HG02885 (cell line): ENCODE results near the gene CACNA1A.
"Not testable (repeated sequence)": the region's sequence is repeated elsewhere in the genome, so short reads cannot be mapped to it uniquely, and the experiment has no call there.

Experiments used
- ATAC-seq: cut with Tn5 transposase; IDR thresholded peaks from one replicate; pipeline ENCODE4 v1.9.1; 2021; ENCODE audit warnings: mild to moderate bottlenecking; ENCODE audit not compliant: unreplicated experiment, poor library complexity

CACNA1A gene

DNA sequence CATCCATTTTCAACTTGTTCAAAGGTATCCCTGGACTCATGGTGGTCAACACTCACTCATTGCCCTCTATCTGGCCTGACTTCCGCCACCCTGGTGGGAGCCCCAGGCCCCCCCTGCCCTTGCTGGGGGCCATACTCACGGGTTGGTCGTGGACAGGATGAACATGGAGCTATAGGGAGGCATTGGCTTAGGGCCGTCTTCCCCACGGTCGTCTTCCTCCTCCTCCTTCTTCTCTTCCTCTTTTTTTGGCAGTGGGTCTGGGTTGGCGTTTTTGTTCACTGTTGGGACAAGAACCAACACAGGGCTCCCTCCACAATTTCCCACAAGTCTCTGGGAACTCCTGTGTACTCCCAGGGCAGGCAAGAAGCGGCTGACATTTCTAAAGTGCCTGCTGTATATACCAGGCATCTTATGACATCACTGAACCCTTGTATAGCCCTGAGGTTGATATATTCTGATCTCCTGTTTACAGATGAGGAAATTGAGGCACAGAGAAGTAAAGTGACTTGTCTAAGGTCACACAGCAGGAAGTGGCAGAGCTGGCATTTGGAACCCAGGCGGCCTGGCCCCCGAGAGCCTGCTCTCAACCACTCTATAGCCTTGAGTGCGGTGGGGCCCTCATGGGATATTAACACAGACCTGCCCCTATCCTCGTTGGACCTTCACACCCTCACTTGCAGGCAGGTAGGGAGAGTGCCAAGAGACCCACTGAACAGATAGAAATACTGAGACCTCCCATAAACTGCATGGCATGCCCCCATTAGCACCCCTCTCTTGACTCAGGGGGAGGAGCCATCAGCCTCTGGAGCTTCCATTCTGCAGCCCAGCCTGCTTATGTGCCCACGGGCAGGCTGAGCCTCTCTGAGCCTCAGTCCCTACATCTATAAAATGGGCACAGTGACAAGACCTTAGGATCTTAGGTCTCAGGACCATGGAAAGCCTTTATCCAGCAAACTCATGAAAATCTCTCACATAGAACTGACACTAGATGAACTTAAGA, 221.1 kb downstream of the CACNA1A start:
- no peak for ATAC-seq

DNA sequence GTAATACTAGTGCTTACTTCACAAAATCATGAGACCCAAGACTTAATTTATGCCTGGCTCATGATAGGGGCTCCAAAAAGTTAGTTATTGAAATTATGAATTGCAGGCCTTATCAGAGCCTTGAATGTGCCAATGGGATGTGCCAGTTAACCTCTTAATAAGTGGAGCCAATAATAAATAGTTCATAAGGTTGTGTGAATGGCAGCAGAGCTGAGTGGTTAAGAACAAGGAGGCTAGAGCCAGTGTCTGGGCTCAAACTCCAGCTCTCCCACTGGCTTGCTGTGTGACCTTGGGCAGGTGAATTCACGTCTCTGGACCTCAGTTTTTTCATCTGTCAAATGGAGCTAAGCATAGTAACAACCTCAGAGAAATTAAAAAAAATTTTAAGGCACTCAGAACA, 222.4 kb downstream of the CACNA1A start:
- no peak for ATAC-seq

DNA sequence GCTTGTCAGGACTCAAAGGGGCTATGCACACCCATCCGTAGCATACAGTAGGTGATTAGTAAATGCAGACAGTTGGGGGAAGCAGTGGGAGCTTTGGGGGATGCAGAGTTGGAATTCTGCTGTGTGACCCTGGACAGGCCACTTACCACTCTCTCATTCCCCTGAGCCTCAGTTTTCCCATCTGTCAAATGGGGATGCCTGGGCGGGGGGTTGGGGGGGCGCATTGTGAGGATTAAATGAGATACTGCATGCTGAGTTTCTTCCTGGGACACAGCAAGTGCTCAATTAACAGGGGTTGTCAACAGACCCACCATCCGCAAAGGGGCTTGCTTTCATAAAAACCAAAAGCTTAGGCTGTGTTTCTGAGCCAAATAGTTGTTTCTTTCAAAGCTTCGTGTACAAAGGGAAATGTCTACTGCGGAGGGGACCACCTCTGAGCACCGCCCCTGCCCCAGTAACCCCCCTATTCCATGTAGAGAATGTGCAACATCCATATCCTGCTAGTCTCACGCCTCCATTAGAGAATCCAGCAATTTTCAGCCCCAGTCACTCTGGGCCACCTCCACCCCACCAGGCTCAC, 223.7 kb downstream of the CACNA1A start:
- no peak for ATAC-seq

DNA sequence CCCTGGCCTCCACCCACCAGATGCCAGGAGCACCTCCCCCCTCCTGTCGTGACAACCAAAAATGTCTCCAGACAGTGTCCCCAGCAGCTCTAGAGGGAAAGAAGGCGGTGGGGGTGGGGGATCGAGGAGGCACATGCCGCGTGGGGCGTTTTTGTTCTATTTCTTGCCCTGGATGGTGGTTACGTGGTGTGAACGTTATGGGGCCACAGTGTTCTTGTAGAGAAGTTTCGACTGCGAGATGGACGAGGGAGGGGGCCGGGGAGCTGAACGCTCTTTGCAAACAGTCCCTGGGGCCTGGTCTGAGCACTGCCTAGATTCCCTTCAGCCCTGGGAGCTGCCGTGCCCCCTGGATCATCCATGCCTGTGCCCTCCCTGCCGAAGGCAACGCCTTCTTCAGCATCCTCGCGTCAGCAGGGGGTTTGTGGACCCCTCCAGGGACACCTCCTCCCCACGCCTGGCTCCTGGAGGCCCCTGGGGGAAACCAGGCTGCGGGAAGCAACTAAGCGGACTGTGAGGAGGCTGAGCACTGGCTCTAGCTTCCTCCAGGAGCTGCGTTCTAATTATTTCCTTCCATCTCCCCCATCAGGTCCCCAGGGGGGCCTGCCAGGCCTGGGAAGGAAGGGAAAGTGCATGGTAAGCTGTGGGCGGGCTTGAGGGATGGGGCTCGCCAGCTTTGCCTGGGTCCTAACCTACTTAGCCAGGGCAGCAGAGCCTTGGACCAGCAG, 224.6 kb downstream of the CACNA1A start:
- ATAC-seq, result no peak

DNA sequence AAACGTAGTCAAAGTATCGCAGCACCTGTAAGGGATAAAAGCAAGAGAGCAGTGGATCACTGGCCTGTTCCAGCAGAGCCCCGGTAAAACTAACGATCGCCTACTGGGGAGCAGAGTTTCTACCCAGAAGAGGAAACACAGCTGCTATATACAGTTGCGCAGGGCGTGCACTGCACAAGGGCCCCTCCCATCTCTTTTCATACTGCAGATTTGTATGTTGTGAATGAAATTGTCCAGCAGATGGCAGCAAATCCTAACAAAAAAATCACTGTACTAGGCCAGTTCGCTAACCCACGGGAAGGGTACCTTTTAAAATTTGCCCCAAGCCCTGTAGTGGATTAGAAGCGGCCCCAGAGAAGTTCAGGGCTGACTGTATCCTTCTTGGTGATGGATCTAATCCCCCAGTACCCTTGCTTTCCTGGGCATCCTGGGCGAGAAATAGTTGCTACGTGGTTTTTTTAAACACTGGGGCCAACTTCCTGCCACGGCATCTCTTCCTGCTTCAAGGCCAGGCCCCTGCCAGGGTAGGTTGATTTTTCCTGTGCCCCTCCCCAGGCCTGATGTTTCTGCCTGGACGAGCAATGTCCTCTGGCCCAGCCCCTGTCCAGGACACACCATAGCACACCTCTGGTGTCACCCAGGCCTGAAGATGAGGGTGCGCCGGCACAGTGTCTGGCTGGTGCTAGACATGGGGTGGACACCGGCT, 229.0 kb downstream of the CACNA1A start:
- ATAC-seq, result no peak

DNA sequence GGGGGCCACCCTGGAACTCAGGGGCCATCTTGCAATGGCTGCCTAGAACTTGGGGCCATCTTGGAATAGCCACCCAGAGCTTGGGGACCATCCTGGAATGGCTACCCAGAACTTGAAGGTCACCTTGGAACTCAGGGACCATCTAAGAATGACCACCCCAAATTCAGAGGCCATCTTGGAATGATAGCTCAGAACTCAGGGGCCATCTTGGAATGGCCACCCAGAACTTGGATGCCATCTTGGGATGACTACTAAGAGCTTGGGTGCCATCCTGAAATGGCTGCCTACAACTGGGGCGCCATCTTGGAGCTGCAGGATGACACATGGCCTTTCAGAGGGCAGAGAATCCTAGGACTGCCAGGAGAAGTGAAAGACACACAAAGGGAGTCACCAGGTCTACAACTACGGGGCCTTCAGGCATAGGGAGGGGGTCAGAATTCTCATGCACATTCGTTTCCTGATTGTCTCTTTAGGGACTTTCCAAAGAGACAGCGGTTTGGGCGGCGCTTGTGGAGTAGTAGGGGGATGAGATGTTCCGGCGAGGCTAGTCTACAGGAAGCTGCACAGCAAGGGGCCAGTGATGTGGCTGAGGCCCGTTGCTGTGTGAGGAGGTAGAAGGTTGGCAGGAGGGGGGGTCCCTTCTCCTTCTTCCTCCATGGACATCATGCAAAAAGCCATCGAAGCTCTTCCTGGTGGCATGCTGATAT, 231.1 kb downstream of the CACNA1A start:
- no peak for ATAC-seq

DNA sequence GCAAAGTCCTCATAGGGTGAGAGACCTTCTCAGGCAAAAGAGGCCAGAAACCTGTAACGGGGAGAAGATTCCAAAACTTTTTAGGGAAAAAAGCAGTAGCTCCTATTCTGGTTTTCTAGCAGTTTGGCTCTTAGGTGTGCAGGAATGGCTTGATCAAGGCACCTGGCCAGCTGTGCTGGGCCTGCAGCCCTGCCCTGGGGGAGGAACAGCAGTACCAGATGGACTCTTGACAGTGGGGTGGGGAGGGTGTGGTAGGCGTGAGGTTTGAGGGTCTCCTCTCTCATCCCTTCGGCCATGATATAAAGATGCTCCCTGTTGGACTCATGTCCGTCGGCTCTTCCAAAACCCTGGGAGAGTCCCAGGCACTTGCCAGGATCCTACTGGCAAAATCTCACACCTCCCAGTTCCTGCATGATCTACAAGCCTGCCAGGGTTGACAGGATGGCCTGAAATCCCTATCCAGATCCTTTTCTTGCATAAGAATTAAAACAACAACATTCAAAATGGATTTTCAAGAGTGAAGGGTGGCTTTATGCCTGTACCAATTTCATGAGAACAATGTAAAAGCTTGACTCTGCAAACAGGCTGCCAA, 235.7 kb downstream of the CACNA1A start:
- no peak for ATAC-seq

DNA sequence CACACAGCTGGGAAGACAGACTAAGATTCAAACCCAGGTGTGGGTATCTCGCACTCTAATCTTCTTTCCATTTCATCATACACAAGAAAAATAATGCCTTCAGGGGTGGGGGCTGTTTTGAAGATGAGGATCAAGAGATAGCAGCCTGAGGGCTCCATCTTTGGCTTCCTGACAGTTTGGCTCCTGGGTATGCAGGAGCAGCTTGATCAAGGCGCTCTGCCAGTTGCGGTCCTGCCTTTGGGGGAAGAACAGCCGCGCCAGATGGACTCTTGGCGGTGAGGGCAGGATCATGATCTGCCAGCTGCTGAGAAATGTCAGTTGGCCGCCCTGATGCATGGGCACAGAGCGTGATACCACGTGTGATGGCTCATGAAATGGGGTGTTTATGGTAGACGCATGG, 236.9 kb downstream of the CACNA1A start:
- no peak for ATAC-seq

DNA sequence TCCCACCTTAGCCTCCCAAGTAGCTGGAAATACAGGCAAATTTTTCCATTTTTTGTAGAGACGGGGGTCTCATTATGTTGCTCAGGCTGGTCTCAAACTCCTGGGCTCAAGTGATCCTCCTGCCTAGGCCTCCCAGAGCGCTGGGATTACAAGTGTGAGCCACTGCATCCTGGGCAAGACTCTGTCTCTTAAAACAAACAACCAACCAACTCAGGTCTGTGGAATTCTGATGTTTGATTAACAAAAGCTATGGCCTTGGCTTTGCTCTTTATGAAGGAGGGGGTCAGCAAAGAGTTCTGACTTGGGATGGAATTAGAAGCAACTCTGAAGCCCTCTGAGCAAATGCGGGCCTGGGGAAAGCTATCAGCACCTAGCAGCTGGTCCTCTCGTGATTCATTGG, 238.4 kb downstream of the CACNA1A start:
- ATAC-seq, result no peak

DNA sequence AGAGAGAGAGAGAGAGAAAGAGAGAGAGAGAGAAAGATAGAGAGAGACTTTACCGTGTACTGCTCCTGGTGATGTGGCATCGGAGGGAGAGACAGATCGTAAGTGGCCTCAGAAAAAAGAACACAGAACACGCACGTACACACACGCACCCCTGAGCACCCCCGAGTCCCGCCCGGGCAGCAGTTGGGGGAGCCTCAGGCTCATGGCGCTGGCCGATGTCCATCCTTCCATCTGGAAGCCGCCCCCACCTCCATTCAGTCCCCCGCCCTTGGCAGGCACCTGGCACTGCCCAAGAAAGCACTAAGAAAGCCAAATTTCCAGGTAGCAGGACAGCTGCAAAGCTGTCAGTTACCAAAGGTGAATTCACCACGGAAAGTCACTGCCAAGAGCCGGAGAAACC, 239.1 kb downstream of the CACNA1A start:
- ATAC-seq, result no peak

DNA sequence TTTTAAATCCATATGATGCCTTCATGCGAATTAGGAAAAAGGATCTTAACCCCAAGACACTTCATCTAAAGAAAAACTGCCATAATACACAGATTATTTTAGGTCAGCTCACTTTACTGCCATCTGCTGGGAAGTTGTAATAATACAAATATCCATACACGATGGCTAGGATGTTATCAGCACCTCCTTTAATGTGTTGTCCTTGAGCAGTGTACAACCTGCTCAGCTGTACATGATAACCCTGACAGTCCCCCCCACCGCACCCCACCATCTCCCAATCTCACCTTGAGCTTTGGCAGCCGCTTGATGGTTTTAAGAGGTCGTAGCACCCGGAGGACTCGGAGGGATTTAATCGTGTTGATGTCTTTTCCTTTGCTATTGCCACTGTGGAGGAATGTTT, 243.8 kb downstream of the CACNA1A start:
- no peak for ATAC-seq

DNA sequence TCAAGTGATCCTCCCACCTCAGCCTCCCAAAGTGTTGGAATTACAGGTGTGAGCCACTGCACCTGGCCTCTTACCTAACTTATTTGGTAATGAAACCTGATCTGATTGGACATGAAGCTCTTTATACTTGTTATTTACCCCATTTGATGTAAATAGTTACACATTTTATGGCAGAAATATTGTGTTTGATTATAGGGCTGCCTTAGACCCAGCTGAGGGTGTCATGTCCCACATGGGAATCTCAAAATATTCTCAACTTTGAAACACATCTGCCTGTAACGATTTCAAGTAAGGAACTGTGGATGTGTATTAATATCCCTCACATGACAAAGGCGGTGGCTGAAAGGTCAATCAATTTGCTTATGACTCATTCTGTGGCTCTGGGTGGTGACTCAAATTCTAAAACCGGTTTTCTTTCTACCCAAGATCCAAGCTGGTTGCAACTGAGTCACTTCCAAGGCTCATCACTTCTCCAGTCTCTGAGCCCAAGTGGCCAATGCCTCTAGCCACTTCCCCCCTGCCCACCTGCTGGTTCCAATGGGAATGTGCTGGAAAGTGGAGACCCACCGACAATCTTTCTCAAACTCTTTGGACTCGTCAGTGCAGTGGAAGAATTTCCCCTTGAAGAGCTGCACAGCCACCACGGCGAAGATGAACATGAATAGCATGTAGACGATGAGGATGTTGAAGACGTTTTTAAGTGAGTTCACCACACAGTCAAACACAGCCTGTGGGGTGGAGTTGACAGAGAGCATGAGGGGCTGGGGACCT, 245.2 kb downstream of the CACNA1A start:
- ATAC-seq, result peak; percentile 77

DNA sequence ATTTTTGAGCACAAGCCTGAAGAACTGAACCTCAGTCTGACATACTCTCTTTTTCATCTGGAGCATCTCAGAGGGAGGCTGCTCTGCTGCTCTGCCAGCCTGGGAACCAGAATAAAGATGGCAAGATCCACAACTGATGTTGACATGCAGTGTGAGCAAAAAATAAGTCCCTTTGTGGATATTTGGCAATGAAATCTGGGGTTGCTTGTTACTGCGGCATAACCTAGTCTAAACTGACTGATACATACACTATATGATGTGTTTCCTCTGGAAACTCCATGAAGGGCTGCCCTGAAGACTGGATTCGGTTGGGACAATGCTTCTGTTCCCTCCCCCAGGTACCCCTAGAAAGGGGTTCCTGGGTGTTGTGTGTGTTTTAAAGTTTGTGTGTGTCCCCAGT, 249.4 kb downstream of the CACNA1A start:
- no peak for ATAC-seq

DNA sequence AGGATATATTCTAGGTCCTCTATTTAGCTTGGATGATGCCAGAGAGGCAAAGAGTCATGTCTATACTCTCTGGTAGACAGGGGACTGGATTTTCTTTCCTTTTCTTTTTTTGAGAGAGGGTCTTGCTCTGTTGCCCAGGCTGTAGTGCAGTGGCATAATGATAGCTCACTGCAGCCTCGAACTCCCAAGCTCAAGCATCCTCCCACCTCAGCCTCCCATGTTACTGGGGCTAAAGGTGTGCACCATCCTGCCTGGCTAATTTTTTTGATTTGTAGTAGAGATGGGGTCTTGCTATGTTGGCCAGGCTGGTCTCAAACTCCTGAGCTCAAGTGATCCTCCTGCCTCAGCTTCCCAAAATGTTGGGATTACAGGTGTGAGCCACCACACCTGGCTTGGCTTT, 249.9 kb downstream of the CACNA1A start:
- not testable (repeated sequence) for ATAC-seq

DNA sequence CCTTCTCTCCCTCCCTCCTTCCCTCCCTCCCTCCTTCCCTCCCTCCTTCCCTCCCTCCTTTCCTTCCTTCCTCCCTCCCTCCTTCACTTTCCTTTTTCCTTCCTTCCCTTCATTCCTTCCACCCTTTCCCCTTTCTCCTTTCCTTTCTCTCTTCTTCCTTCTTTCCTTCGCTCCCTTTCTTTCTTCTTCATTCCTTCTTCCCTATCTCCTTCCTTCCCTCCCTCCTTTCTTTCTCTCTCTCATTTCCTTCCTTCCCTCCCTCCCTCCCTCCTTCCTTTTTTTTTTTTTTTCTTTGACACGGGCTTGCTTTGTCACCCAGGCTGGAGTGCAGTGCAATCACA, 250.6 kb downstream of the CACNA1A start:
- ATAC-seq, result no peak

DNA sequence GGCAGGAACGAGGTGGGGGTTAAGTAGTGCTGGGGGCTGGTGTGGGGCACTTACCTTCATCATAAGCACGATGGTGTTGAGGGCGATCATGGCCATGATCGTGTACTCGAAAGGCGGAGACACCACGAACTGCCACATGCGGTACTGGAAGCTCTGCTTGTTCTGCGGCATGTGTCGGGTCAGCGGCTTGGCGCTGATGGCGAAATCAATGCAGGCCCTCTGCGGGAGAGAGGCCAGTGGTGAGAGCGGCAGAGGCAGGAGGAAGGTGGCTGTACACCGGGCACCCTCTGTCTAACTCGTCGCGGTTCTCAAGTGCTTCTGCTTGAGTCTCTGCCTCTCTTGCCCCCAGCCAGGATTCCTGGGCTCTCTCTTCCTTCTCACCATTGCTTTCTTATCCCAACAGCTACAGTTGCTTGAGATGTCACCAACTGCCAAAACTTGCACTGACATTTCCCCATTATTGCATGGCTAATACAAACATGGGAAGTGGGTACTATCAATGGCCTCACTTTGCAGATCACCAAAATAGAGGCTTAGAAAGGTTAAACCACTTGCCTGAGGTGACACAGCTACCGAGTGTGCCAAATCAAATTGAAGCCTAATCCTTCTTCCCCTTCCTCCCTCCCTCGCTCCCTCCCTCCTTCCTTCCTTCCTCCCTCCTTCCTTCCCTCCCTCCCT, 251.1 kb downstream of the CACNA1A start:
- no peak for ATAC-seq

DNA sequence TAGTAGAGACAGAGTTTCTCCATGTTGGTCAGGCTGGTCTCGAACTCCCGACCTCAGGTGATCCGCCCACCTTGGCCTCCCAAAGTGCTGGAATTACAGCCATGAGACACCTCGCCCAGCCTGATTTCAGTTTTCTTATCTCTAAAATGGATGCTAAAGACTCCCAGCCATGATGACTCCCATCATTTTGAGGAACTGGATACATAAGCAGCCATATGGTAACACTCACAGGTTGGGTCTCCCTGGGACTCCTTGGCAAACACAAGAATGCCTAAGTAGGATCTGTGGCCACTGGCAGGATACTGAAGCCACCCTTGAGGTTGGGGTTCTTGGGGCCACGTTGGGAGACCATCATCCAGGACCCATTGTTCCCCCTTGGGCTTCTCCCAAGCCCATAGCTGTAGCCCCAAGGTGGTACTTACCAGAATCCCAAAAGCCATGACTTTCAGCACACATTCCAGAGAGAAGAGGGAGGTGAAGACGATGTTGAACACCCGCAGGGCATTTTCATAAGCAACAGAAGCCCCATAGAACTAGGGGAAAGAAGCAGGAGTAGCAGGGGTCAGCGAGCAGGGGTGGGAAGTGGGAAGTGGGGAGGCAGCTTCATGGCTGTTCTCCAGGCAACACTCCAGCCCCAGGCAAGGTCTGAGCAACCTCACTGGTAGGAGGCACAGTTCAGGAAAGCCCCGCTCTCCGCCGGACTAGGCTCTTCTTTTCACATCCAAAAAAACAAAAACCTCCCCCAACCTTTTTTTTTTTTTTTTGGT, 253.5 kb downstream of the CACNA1A start:
- ATAC-seq, result no peak

DNA sequence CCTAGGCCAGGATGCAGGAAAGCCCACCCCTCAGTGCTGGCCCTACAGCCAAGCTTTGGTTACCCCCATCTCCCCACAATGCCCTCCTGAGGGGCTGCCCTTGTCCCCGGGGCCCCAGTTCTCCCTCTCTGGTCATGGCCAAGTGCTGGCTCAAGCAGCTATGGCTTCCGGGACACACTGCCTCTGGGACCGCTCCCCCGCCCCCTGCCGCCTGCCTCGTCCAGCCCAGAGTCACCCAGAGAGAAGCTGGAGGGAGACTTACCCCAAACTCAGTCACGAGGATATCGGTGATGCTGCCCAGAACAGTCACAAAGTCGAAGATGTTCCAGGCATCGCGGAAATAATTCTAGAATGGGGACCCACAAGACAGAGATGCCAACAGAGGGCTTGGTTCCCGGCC, 261.4 kb downstream of the CACNA1A start:
- no peak for ATAC-seq
